H1 (cell line): ENCODE results near the gene SHC3. TPM values are rescaled to one million over a fixed set of nuclear protein-coding genes. Genes with fewer than 3 reads are reported as not detected.

Source experiments
- CEBPB ChIP-seq: IDR thresholded peaks from 2 replicates; pipeline ENCODE4 v1.6.1; 2012; ENCODE audit warnings: low read depth, low read length
- polyA plus RNA-seq, 7 experiments: library from polyadenylated mRNA; depleted of rRNA in 3 of 7; stranded (reverse) in 5 of 7; unstranded in 2 of 7; fragments of >200 nt in 5 of 7; fragments of 200-250 nt in 2 of 7; gene quantifications; 1 replicate in 5 of 7; 2 replicates in 1 of 7; 4 replicates in 1 of 7; pipeline versions ENCODE4 v1.2.1 to v1.2.3, GENCODE V29; 2011 to 2013; ENCODE audit warnings: missing spikeins in 2 of 7, mixed read lengths in 2 of 7
- total RNA-seq: library from RNA; stranded (reverse); fragmentation: NEBNext Ultra II Directional; extraction: Animal tissue kit (Norgen Biotek cat#: 25700); gene quantifications from 2 replicates; pipeline ENCODE4 v1.2.1, GENCODE V29; 2021

Gene SHC3
- total and polyA plus RNA-seq, 2 of the 8 experiments (the other 6 are each of a cell fraction or from before 2014, with no cell fraction given), result 1.4 to 7.1 TPM

DNA sequence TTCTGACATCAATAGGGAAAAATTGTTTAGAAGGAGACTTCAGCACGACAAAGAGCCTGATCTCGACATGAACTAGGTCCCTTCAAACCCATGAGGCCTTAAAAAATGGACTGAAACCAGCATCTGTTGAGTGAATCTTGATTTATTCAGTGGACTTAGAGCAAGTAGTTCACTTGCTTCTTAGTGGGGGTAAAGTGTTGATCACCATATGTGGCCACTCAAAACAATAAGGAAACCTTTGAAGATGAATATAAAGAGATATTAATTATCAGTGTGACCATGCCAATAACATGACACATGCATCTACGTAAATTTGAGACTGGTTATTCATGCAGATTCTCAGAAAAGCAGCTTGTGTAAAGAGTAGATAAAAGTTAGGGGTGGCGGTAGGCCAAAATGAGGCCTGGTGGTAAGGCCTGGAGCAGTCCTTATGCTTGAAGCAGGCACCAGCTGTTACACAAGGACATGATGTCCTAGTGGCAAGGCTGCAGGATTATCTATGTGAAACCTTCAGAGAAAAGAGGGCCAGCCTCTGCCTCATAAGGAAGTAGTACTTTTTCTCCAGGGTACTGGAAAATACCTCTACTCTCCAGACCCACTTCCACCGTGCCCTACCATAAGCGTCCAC lies 126.0 kb downstream of the SHC3 start (continued):
- no peak for TF ChIP-seq CEBPB
